LNCAP (cell line): Measurements from ENCODE around the gene FAM186B.
"Not testable (repeated sequence)": the region's sequence is repeated elsewhere in the genome, so short reads cannot be mapped to it uniquely, and the experiment has no call there.

ENCODE experiments used
- CTCF ChIP-seq: fragments of 450-650 bp; IDR thresholded peaks from 2 replicates; pipeline ENCODE4 v1.5.1; 2017; ENCODE audit warnings: mild to moderate bottlenecking

Gene FAM186B, protein sequence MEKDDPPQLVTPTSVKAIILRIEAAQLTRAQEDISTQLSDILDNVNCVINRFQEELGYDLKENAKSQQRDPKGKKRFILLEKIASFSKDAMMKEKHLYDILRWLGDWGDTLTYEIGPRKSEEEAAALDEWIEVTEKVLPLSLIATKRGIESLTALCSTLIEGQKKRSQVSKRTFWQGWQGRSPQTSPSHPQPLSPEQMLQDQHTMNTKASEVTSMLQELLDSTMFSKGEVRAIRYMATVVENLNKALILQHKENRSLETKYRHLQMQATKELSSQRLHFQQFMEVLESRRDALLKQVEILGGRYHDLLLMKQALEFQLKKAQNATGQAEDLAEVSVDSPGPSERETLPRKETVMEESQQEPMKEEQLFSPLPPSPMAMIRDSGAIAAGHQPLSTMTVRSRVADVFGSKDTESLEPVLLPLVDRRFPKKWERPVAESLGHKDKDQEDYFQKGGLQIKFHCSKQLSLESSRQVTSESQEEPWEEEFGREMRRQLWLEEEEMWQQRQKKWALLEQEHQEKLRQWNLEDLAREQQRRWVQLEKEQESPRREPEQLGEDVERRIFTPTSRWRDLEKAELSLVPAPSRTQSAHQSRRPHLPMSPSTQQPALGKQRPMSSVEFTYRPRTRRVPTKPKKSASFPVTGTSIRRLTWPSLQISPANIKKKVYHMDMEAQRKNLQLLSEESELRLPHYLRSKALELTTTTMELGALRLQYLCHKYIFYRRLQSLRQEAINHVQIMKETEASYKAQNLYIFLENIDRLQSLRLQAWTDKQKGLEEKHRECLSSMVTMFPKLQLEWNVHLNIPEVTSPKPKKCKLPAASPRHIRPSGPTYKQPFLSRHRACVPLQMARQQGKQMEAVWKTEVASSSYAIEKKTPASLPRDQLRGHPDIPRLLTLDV

DNA sequence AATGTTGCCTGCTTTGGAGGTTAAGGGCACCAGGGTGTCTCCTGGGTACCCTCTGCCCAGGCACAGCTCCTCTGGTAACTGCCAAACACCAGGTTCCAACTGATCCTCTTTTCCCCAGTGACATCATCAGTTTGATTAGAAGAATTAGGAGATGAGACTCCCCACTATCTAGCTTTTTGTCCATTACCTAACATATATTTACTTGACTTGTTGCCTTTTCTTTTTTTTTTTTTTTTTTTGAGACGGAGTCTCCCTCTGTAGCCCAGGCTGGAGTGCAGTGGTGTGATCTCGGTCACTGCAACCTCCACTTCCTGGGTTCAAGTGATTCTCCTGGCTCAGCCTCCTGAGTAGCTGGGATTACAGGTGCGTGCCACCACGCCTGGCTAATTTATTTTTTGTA, at the start of gene FAM186B:
Gene FAM186B, minus strand, starts transcription at position 101 of the 400 bp plus-strand sequence. CDS start 162 bp downstream, outside the sequence.
- not testable (repeated sequence) for TF ChIP-seq CTCF

DNA sequence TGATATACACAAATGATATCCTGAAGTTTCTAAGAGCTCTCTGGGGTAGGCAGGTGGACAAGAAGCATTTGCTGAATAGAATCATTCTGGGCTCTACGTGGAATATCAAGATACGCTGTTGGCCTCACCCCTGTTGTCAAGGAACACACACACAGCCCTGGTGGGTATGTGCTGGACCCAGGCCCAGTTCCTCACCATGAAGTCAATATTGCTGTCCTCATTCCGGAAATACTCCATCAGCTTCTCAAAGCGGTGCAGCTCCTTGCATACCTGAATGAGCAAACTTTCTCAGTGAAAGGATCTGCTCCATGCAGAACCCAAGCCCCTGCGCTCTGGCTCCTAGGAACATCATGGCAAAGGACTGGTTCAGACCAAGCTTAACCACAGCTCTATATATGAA, 49.3 kb upstream of the FAM186B start:
- TF ChIP-seq CTCF: no peak

- TF ChIP-seq CTCF: no peak
Observed at GRCh38 chr12:49652921-49653520, 47.6 kb upstream of the FAM186B start.

GRCh38 chr12:49651855-49652254, 46.4 kb upstream of the FAM186B start:
- TF ChIP-seq CTCF: no peak

- TF ChIP-seq CTCF: no peak
Observed at GRCh38 chr12:49649892-49650291, 44.5 kb upstream of the FAM186B start.

DNA sequence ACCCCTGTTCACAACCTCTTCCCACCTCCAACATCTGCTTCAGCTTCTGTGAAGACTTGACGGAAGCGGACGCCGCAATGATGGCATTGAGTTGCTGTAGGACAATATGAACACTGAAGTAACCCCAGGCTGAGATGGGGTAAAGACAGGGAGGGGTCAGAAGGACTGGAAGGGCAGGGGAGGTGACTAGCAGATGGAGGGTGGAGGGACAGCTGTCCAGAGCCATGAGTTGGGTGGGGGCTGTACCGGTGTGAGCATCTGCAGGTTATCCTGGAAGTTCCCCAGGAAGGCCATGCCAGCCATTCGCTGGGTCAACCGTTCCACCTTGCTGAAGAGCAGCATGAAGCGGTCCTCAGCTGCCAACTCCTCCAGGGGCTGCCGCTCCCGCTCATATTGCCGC, 44.0 kb upstream of the FAM186B start:
- TF ChIP-seq CTCF: no peak

DNA sequence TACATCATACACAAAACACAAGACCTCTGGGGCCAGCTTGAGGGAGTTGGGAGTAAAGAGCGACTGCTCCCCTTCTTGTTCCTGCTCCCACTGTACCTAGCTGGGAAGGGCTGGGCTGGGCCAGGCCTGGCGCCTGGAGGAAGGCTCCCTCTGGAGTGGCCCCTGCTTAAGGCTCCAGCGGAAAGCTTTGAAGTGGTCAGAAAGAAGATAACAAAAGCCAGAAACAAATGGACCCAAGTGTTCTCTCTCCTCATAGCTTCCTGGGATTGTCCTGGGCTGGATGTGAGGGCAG, 43.2 kb upstream of the FAM186B start:
- TF ChIP-seq CTCF: no peak
